T-helper 1 cell treated with Interleukin-12 subunit alpha and Interleukin-12 subunit beta and Interleukin-4 antibody, amounts not matched to agents 30 ng/mL and 1 ng/mL, for 36 hours (primary cell): ENCODE measurements around the gene XPR1. TPM values are rescaled to one million over a fixed set of nuclear protein-coding genes. Genes with fewer than 3 reads are reported as not detected.
"Not testable (repeated sequence)": the region's sequence is repeated elsewhere in the genome, so short reads cannot be mapped to it uniquely, and the experiment has no call there.

Source experiments
- intact Hi-C: fragments of 100-400 bp; cut with micrococcal nuclease; formaldehyde crosslinking; loops from one replicate; pipeline ENCODE4 v1.15.1; 2024
- total RNA-seq: library from RNA; stranded (reverse); gene quantifications from 2 replicates; pipeline ENCODE4 v1.2.3, GENCODE V29; 2022

Gene XPR1
- total RNA-seq, 1 donor from 2014 or later, result 24.2 TPM

GRCh38 chr1:180710746-180711145 lies 78.9 kb downstream of the XPR1 start:
- intact Hi-C loops, result not testable (repeated sequence)

GRCh38 chr1:180711260-180711659 lies 79.4 kb downstream of the XPR1 start:
- intact Hi-C loops, result not testable (repeated sequence)

- intact Hi-C loops, result no loop called here
These were observed 88.9 kb downstream of the XPR1 start for GRCh38 chr1:180720753-180721152.

GRCh38 chr1:180722586-180722985 lies 90.8 kb downstream of the XPR1 start:
- intact Hi-C loops, result no loop called here

GRCh38 chr1:180724055-180724454 lies 92.2 kb downstream of the XPR1 start:
- intact Hi-C loops, result no loop called here

GRCh38 chr1:180726024-180726423 lies 94.2 kb downstream of the XPR1 start:
- intact Hi-C loops, result not testable (repeated sequence)

- intact Hi-C loops, result not testable (repeated sequence)
These were observed 95.9 kb downstream of the XPR1 start for GRCh38 chr1:180727751-180728150.

GRCh38 chr1:180728472-180729106 lies 96.8 kb downstream of the XPR1 start:
- intact Hi-C loops, result no loop called here

GRCh38 chr1:180731131-180731530 lies 99.3 kb downstream of the XPR1 start:
- intact Hi-C loops, result no loop called here

- intact Hi-C loops, result no loop called here
These were observed 101.0 kb downstream of the XPR1 start for GRCh38 chr1:180732866-180733265.

- intact Hi-C loops, result no loop called here
These were observed 102.5 kb downstream of the XPR1 start for GRCh38 chr1:180734366-180734765.

- intact Hi-C loops, result no loop called here
These were observed 110.8 kb downstream of the XPR1 start for GRCh38 chr1:180742663-180743062.

GRCh38 chr1:180743868-180744267 lies 112.0 kb downstream of the XPR1 start:
- intact Hi-C loops, result no loop called here

GRCh38 chr1:180745098-180745497 lies 113.3 kb downstream of the XPR1 start:
- intact Hi-C loops, result no loop called here

- intact Hi-C loops, result no loop called here
These were observed 120.1 kb downstream of the XPR1 start for GRCh38 chr1:180751921-180752320.

GRCh38 chr1:180754453-180754852 lies 122.6 kb downstream of the XPR1 start:
- intact Hi-C loops, result no loop called here

GRCh38 chr1:180757657-180758056 lies 125.8 kb downstream of the XPR1 start:
- intact Hi-C loops, result no loop called here

- intact Hi-C loops, result no loop called here
These were observed 131.0 kb downstream of the XPR1 start for GRCh38 chr1:180762796-180763195.

GRCh38 chr1:180765151-180765550 lies 133.3 kb downstream of the XPR1 start:
- intact Hi-C loops, result no loop called here

- intact Hi-C loops, result no loop called here
These were observed 138.1 kb downstream of the XPR1 start for GRCh38 chr1:180769889-180770288.

- intact Hi-C loops, result no loop called here
These were observed 141.5 kb downstream of the XPR1 start for GRCh38 chr1:180773210-180773865.

- intact Hi-C loops, result loop anchor here (5.0 kb wide), 2 partner anchors 86 to 258 kb away; no protein-coding TSS in a partner anchor
These were observed 144.0 kb downstream of the XPR1 start for GRCh38 chr1:180775801-180776200.
